ENCODE measurements around the gene SYNJ2BP.

DNA sequence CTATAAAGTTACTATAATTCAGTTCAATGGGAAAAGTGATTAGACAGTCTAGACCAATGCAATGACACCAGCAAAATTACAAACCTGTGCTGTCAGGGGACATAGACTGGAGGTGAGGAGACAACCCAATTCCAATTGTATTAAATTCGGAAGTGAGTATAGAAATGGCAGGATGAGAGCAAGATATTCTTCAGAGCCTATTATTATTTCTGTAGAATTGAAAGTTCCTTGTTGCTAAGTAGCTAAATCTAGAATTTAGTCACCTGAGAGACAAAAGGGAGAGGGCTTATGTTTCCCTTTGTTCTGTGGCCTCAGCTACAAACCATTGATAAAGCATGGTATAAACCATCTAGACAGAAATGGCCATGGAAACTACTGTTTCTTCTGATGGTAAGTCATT is 35.0 kb upstream of the SYNJ2BP start, which contains the start of gene ADAM21:
- no peak for TF ChIP-seq GATA2 (IDR thresholded peaks at IDR 0.05; ENCODE audit: low read depth, low read length)
- no peak for TF ChIP-seq GATA3 (IDR thresholded peaks at IDR 0.05; ENCODE audit: low read depth, low read length)

Data from SH-SY5Y (cell line).